ENCODE measurements around the gene TPM2. TPM values are rescaled to one million over a fixed set of nuclear protein-coding genes. Genes with fewer than 3 reads are reported as not detected.
A peak's percentile ranks its signal among the peaks of the same experiment; 100 is the strongest.

Gene TPM2
- total RNA-seq, 3 donors from 2014 or later (not counting 1 experiment from before 2014, with no cell fraction given): 20.9 to 23.8 (median 22.9) TPM

GRCh38 chr9:35659340-35659739, 30.4 kb downstream of the TPM2 start:
- Histone ChIP-seq H3K4me1 (ENCODE audit: control insufficient read depth, insufficient read depth, low read length) (peaks cover 79% of the 10 kb centered on the region), H3K27me3 (ENCODE audit: control insufficient read depth, insufficient read depth, low read length) (no peaks in the 10 kb centered on the region), H3K9me3 (ENCODE audit: control insufficient read depth, insufficient read depth, low read length) (no peaks in the 10 kb centered on the region), H3K4me3 (ENCODE audit: low read length) (peak overlapping the region; percentile 82), H3K36me3 (ENCODE audit: control insufficient read depth, insufficient read depth, low read length) (peaks cover 13% of the 10 kb centered on the region), H3K27ac (ENCODE audit: low read length) (peak overlapping the region; percentile 99)
- Mint-ChIP-seq H3K27me3 (ENCODE audit: low read depth in 2 of 2) (peaks cover 3 to 8% of the 10 kb centered on the region in 2 donors), H3K9me3 (no peaks in the 10 kb centered on the region), H3K4me3 (peak overlapping the region; percentile 97), H3K27ac (peak overlapping the region; percentile 95 to 100), H3K4me1 (peaks cover 72 to 84% of the 10 kb centered on the region in 2 donors), H3K36me3 (peaks cover 6% of the 10 kb centered on the region)
- 20% methylated on average over 3 of the region's 3 CpGs for WGBS (ENCODE audit: insufficient coverage)
- peak in 1 of 2 donors; percentile 46 for DNase-seq
- intact Hi-C loops (cut with micrococcal nuclease): loop anchor here (2.0 kb wide), 2 partner anchors 43 to 73 kb away; partner anchors contain the start of genes CREB3 and TLN1
- ATAC-seq: no peak
- TF ChIP-seq, protein P1, sequence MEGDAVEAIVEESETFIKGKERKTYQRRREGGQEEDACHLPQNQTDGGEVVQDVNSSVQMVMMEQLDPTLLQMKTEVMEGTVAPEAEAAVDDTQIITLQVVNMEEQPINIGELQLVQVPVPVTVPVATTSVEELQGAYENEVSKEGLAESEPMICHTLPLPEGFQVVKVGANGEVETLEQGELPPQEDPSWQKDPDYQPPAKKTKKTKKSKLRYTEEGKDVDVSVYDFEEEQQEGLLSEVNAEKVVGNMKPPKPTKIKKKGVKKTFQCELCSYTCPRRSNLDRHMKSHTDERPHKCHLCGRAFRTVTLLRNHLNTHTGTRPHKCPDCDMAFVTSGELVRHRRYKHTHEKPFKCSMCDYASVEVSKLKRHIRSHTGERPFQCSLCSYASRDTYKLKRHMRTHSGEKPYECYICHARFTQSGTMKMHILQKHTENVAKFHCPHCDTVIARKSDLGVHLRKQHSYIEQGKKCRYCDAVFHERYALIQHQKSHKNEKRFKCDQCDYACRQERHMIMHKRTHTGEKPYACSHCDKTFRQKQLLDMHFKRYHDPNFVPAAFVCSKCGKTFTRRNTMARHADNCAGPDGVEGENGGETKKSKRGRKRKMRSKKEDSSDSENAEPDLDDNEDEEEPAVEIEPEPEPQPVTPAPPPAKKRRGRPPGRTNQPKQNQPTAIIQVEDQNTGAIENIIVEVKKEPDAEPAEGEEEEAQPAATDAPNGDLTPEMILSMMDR (IDR thresholded peaks at IDR 0.05): no peak

- DNase-seq (no peak), ATAC-seq (no peak)
- peaks cover 68 to 79% of the 10 kb centered on the region in 2 donors for H3K4me1 Mint-ChIP-seq
- intact Hi-C loops (cut with micrococcal nuclease): loop anchor here (1.0 to 2.0 kb wide), 5 partner anchors 37 to 156 kb away; partner anchors contain the start of genes CREB3, HINT2 and TLN1
- peaks cover 3 to 8% of the 10 kb centered on the region in 2 donors for H3K27me3 Mint-ChIP-seq (ENCODE audit: low read depth in 2 of 2)
- H3K9me3 Mint-ChIP-seq: no peaks in the 10 kb centered on the region
- Histone ChIP-seq H3K4me1 (ENCODE audit: control insufficient read depth, insufficient read depth, low read length) (peaks cover 75% of the 10 kb centered on the region), H3K4me3 (ENCODE audit: low read length) (peak overlapping the region; percentile 82), H3K9me3 (ENCODE audit: control insufficient read depth, insufficient read depth, low read length) (no peaks in the 10 kb centered on the region), H3K27me3 (ENCODE audit: control insufficient read depth, insufficient read depth, low read length) (no peaks in the 10 kb centered on the region), H3K36me3 (ENCODE audit: control insufficient read depth, insufficient read depth, low read length) (peaks cover 13% of the 10 kb centered on the region), H3K27ac (ENCODE audit: low read length) (peak overlapping the region; percentile 99)
- TF ChIP-seq, protein P1 (IDR thresholded peaks at IDR 0.05): no peak
- WGBS (ENCODE audit: insufficient coverage): 0% methylated on average over 2 of the region's 2 CpGs
- peak overlapping the region; percentile 97 for H3K4me3 Mint-ChIP-seq
- H3K27ac Mint-ChIP-seq: peak overlapping the region; percentile 95 to 100
- peaks cover 6% of the 10 kb centered on the region for H3K36me3 Mint-ChIP-seq
These were observed 30.8 kb downstream of the TPM2 start for GRCh38 chr9:35658968-35659220.

GRCh38 chr9:35658137-35658967, 31.4 kb downstream of the TPM2 start, which contains the start of gene CCDC107:
CCDC107 (plus strand) TSS chr9:35658292; CDS start chr9:35658380, 88 bp downstream.
- TF ChIP-seq, protein P1 (IDR thresholded peaks at IDR 0.05): peak; percentile 92
- peaks cover 71% of the 10 kb centered on the region for H3K4me1 ChIP-seq (ENCODE audit: control insufficient read depth, insufficient read depth, low read length)
- WGBS (ENCODE audit: insufficient coverage): 0% methylated on average over 65 of the region's 67 CpGs
- H3K9me3 Mint-ChIP-seq: no peaks in the 10 kb centered on the region
- H3K36me3 ChIP-seq (ENCODE audit: control insufficient read depth, insufficient read depth, low read length): peaks cover 13% of the 10 kb centered on the region
- peak within 1 kb of the TSS; percentile 99 for H3K27ac ChIP-seq (ENCODE audit: low read length)
- H3K27me3 Mint-ChIP-seq (ENCODE audit: low read depth in 2 of 2): peaks cover 3 to 8% of the 10 kb centered on the region in 2 donors
- H3K9me3 ChIP-seq (ENCODE audit: control insufficient read depth, insufficient read depth, low read length): no peaks in the 10 kb centered on the region
- ATAC-seq (peak; percentile 78 to 92 (median 80)), DNase-seq (peak; percentile 88 to 92)
- peaks cover 62 to 74% of the 10 kb centered on the region in 2 donors for H3K4me1 Mint-ChIP-seq
- H3K4me3 ChIP-seq (ENCODE audit: low read length): peak within 1 kb of the TSS; percentile 82
- H3K27me3 ChIP-seq (ENCODE audit: control insufficient read depth, insufficient read depth, low read length): no peaks in the 10 kb centered on the region
- peak within 1 kb of the TSS; percentile 97 for H3K4me3 Mint-ChIP-seq
- H3K36me3 Mint-ChIP-seq: peaks cover 6% of the 10 kb centered on the region
- intact Hi-C loops (cut with micrococcal nuclease): loop anchor here (1.0 to 2.0 kb wide), 5 partner anchors 38 to 157 kb away; partner anchors contain the start of genes CREB3, HINT2 and TLN1
- peak within 1 kb of the TSS; percentile 95 to 100 for H3K27ac Mint-ChIP-seq

Measured in natural killer cell (primary cell).